GM23338 (cell line): ENCODE measurements around the gene USP30. TPM values are rescaled to one million over a fixed set of nuclear protein-coding genes. Genes with fewer than 3 reads are reported as not detected.

Experiments
- ATAC-seq: fragments of 200-7000 bp; cut with Tn5 transposase; 3 replicates; pipeline ENCODE4 v1.9.1; 2020
- DNase-seq: peaks from one replicate; pipeline ENCODE4 v3.0.0-alpha.2; 2015; ENCODE audit warnings: low spot score
- H2AFZ ChIP-seq: fragments of 200-600 bp; sonication (generic); 2 replicates; pipeline ENCODE4 v1.8.0; 2016; ENCODE audit warnings: antibody characterized with exemption, mild to moderate bottlenecking, moderate library complexity
- H3F3A ChIP-seq: fragments of 200-600 bp; sonication (generic); replicated peaks from 2 replicates; pipeline ENCODE4 v1.8.0; 2017; ENCODE audit warnings: antibody characterized with exemption, mixed run types, low read depth
- H3K27ac ChIP-seq: fragments of 200-600 bp; sonication (generic); 2 replicates; pipeline ENCODE4 v1.6.1; 2016; ENCODE audit warnings: low read depth
- H3K27me3 ChIP-seq: fragments of 200-600 bp; sonication (generic); 2 replicates; pipeline ENCODE4 v1.8.0; 2016; ENCODE audit warnings: mild to moderate bottlenecking, mixed run types, moderate library complexity; ENCODE audit not compliant: insufficient read depth
- H3K36me3 ChIP-seq: fragments of 200-600 bp; sonication (generic); 2 replicates; pipeline ENCODE4 v1.8.0; 2016; ENCODE audit warnings: mild to moderate bottlenecking; ENCODE audit not compliant: insufficient read depth
- H3K4me1 ChIP-seq: fragments of 200-600 bp; sonication (generic); 2 replicates; pipeline ENCODE4 v1.8.0; 2016; ENCODE audit warnings: mild to moderate bottlenecking, moderate library complexity; ENCODE audit not compliant: insufficient read depth
- H3K4me2 ChIP-seq: fragments of 200-600 bp; sonication (generic); 2 replicates; pipeline ENCODE4 v1.7.1; 2017; ENCODE audit warnings: mixed run types
- H3K4me3 ChIP-seq: fragments of 200-600 bp; sonication (generic); 2 replicates; pipeline ENCODE4 v1.6.1; 2016; ENCODE audit warnings: mixed run types
- H3K79me2 ChIP-seq: fragments of 200-600 bp; sonication (generic); replicated peaks from 2 replicates; pipeline ENCODE4 v1.8.0; 2017; ENCODE audit warnings: mild to moderate bottlenecking; ENCODE audit not compliant: insufficient read depth
- H3K9me2 ChIP-seq: fragments of 200-600 bp; sonication (generic); 2 replicates; pipeline ENCODE4 v1.8.0; 2017; ENCODE audit not compliant: insufficient read depth
- H4K20me1 ChIP-seq: fragments of 200-600 bp; sonication (generic); replicated peaks from 2 replicates; pipeline ENCODE4 v1.8.0; 2017; ENCODE audit warnings: mild to moderate bottlenecking; ENCODE audit not compliant: insufficient read depth
- H3K27ac Mint-ChIP-seq: 2 replicates; pipeline ENCODE4 v1.8.0; 2020; ENCODE audit warnings: inconsistent platforms, mild to moderate bottlenecking, moderate library complexity, mixed read lengths
- H3K27me3 Mint-ChIP-seq: 3 replicates; pipeline ENCODE4 v1.8.0; 2022; ENCODE audit warnings: low read depth, mild to moderate bottlenecking, moderate library complexity, mixed read lengths, inconsistent platforms; ENCODE audit not compliant: insufficient read depth, poor library complexity
- H3K36me3 Mint-ChIP-seq: 3 replicates; pipeline ENCODE4 v1.8.0; 2021; ENCODE audit warnings: low read depth, mild to moderate bottlenecking, inconsistent platforms, moderate library complexity, mixed read lengths
- H3K4me1 Mint-ChIP-seq: 3 replicates; pipeline ENCODE4 v1.8.0; 2020; ENCODE audit warnings: mild to moderate bottlenecking, inconsistent platforms, mixed read lengths
- H3K4me3 Mint-ChIP-seq: 3 replicates; pipeline ENCODE4 v1.8.0; 2021; ENCODE audit warnings: moderate library complexity, mild to moderate bottlenecking, inconsistent platforms, mixed read lengths
- H3K9me3 Mint-ChIP-seq: 3 replicates; pipeline ENCODE4 v1.8.0; 2020; ENCODE audit warnings: moderate library complexity, mild to moderate bottlenecking, inconsistent platforms, mixed read lengths
- CREB1 ChIP-seq: fragments of 250-450 bp; sonication (Bioruptor Pico); IDR thresholded peaks from 2 replicates; pipeline ENCODE4 v1.5.0; 2020; ENCODE audit warnings: low read depth, mild to moderate bottlenecking, moderate library complexity
- ETS1 ChIP-seq: IDR thresholded peaks from 2 replicates; pipeline ENCODE4 v1.6.1; 2016; ENCODE audit warnings: antibody characterized with exemption
- STAT1 ChIP-seq: IDR thresholded peaks from one replicate; pipeline ENCODE4 v1.6.1; 2016; ENCODE audit warnings: antibody characterized with exemption; ENCODE audit not compliant: unreplicated experiment
- ZNF114 ChIP-seq: fragments of 250-450 bp; sonication (Bioruptor Pico); IDR thresholded peaks from 2 replicates; pipeline ENCODE4 v1.5.0; 2020; ENCODE audit warnings: mild to moderate bottlenecking, moderate library complexity
- ZNF462 ChIP-seq: fragments of 250-450 bp; sonication (Bioruptor Pico); IDR thresholded peaks from 2 replicates; pipeline ENCODE4 v1.5.0; 2020; ENCODE audit warnings: mild to moderate bottlenecking, moderate library complexity
- polyA plus RNA-seq: library from polyadenylated mRNA; unstranded; fragments of >200 nt; fragmentation: Nextera tagmentation; extraction: Ambion mirVana; gene quantifications from 2 replicates; pipeline ENCODE4 v1.2.1, GENCODE V29; 2016
- total RNA-seq: library from RNA; depleted of rRNA; stranded (reverse); fragments of >200 nt; shearing (Covaris generic); gene quantifications from 2 replicates; pipeline ENCODE4 v1.2.3, GENCODE V29; 2014
- TF ChIP-seq, protein P1 (sequence below), 2 experiments: fragments of 200-600 bp in 1 of 2; sonication (generic) in 1 of 2; conservative IDR thresholded peaks; 2 replicates each; pipeline versions ENCODE4 v1.5.1 to v1.6.1; 2016 to 2017; ENCODE audit warnings: antibody characterized with exemption in 2 of 2, low read depth in 2 of 2, mild to moderate bottlenecking in 2 of 2, moderate library complexity in 1 of 2
- TF ChIP-seq, protein P2 (sequence below): IDR thresholded peaks from one replicate; pipeline ENCODE4 v1.6.1; 2018; ENCODE audit warnings: antibody characterized with exemption; ENCODE audit not compliant: unreplicated experiment

Gene USP30
- total and polyA plus RNA-seq, 2 experiments from 2014 or later: 2.9 to 6.1 TPM

GRCh38 chr12:109113661-109114321, 61.4 kb downstream of the USP30 start:
- H3K36me3 Mint-ChIP-seq: peaks cover 21% of the 10 kb centered on the region
- DNase-seq (no peak), ATAC-seq (no peak)
- H4K20me1 ChIP-seq: no peaks in the 10 kb centered on the region; the same call in 1 of the 2 replicates
- H3K27ac ChIP-seq: no peak overlapping the region
- H3F3A ChIP-seq: peaks cover 14% of the 10 kb centered on the region
- H3K4me2 ChIP-seq: no peak overlapping the region
- H3K4me1 Mint-ChIP-seq: peaks cover 31% of the 10 kb centered on the region
- H3K27me3 Mint-ChIP-seq: peaks cover 6% of the 10 kb centered on the region
- no peaks in the 10 kb centered on the region for H3K79me2 ChIP-seq
- no peak overlapping the region for H2AFZ ChIP-seq
- peaks cover 9% of the 10 kb centered on the region; the same call in 1 of the 2 replicates for H3K4me1 ChIP-seq
- no peak overlapping the region for H3K4me3 ChIP-seq
- H3K27me3 ChIP-seq: no peaks in the 10 kb centered on the region
- H3K27ac Mint-ChIP-seq: no peak overlapping the region
- no peak overlapping the region for H3K4me3 Mint-ChIP-seq
- peaks cover 5% of the 10 kb centered on the region; the same call in 1 of the 2 replicates for H3K36me3 ChIP-seq
- no peaks in the 10 kb centered on the region for H3K9me3 Mint-ChIP-seq
- H3K9me2 ChIP-seq: no peaks in the 10 kb centered on the region
- TF ChIP-seq, protein P1, sequence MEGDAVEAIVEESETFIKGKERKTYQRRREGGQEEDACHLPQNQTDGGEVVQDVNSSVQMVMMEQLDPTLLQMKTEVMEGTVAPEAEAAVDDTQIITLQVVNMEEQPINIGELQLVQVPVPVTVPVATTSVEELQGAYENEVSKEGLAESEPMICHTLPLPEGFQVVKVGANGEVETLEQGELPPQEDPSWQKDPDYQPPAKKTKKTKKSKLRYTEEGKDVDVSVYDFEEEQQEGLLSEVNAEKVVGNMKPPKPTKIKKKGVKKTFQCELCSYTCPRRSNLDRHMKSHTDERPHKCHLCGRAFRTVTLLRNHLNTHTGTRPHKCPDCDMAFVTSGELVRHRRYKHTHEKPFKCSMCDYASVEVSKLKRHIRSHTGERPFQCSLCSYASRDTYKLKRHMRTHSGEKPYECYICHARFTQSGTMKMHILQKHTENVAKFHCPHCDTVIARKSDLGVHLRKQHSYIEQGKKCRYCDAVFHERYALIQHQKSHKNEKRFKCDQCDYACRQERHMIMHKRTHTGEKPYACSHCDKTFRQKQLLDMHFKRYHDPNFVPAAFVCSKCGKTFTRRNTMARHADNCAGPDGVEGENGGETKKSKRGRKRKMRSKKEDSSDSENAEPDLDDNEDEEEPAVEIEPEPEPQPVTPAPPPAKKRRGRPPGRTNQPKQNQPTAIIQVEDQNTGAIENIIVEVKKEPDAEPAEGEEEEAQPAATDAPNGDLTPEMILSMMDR (conservative IDR thresholded peaks at IDR 0.05; ENCODE audit: low read depth in 2 of 2): no peak
- TF ChIP-seq CREB1 (CRISPR knock-in tag) (no peak), ZNF462 (CRISPR knock-in tag) (no peak), ZNF114 (no peak), ETS1 (no peak), STAT1 (no peak)
- TF ChIP-seq, protein P2, sequence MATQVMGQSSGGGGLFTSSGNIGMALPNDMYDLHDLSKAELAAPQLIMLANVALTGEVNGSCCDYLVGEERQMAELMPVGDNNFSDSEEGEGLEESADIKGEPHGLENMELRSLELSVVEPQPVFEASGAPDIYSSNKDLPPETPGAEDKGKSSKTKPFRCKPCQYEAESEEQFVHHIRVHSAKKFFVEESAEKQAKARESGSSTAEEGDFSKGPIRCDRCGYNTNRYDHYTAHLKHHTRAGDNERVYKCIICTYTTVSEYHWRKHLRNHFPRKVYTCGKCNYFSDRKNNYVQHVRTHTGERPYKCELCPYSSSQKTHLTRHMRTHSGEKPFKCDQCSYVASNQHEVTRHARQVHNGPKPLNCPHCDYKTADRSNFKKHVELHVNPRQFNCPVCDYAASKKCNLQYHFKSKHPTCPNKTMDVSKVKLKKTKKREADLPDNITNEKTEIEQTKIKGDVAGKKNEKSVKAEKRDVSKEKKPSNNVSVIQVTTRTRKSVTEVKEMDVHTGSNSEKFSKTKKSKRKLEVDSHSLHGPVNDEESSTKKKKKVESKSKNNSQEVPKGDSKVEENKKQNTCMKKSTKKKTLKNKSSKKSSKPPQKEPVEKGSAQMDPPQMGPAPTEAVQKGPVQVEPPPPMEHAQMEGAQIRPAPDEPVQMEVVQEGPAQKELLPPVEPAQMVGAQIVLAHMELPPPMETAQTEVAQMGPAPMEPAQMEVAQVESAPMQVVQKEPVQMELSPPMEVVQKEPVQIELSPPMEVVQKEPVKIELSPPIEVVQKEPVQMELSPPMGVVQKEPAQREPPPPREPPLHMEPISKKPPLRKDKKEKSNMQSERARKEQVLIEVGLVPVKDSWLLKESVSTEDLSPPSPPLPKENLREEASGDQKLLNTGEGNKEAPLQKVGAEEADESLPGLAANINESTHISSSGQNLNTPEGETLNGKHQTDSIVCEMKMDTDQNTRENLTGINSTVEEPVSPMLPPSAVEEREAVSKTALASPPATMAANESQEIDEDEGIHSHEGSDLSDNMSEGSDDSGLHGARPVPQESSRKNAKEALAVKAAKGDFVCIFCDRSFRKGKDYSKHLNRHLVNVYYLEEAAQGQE: no peak
